ENCODE measurements around the gene P3R3URF.

Gene P3R3URF

DNA sequence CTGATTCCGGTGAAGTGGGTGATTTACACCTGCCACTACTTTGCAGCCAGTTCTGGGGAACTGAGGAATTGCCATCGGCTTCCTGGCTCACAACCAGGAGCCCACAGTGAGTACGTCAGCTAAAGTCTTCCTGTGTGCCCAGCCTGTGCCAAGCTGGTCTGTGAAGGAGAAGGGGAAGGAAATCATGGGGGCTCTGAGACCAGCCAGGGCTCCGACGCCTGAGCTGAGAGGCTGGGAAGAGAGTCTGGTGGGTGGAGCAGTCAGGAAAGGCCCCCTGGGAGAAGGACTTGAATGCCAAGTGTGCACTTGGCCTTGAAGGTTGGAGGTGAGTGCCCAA lies 28.1 kb upstream of the P3R3URF start:
- DNase-seq (ENCODE audit: low spot score), result no peak
- in situ Hi-C loops (cut with MboI; ENCODE audit: low pct_unique_long_range_greater_than_20kb, low sequenced_read_pairs, unreplicated experiment), result no loop called here
- TF ChIP-seq CTCF (IDR thresholded peaks at IDR 0.05; ENCODE audit: extremely low read depth, insufficient read depth, missing control alignments), result no peak

DNA sequence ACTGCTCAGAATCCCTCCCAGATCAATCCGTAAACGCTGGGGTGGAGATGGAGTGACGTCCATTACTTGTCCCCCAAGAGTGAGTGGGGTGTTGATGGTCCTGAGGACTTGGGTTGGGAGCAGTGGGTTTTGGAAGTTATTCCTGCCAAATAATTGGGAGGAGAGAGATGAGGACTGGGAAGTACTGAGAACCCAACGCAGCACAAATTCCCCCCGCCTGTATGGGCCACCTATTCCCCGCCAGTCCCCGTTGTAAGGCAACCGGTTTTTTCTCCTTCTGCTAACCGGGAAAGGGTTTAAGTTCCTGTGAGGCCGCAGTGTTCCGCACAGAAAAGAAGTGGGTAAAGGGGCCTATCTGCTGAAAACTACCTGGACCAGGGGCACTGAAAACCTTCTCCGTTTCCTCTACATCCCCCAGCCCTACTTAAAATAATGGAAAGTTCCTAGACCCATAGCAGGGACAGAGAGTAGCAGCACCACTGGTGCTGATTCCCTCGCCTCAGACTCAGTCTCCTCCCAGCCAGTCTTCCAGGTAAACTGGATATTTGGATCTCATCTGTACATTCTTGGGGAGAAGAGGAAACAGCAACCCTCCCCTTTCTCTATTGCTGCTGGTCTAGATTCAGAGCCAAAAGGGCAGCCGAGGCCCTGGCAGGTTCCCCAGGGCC lies 27.6 kb upstream of the P3R3URF start:
- DNase-seq (ENCODE audit: low spot score), result no peak
- in situ Hi-C loops (cut with MboI; ENCODE audit: low pct_unique_long_range_greater_than_20kb, low sequenced_read_pairs, unreplicated experiment), result no loop called here
- no peak for TF ChIP-seq CTCF (IDR thresholded peaks at IDR 0.05; ENCODE audit: extremely low read depth, insufficient read depth, missing control alignments)

GRCh38 chr1:46199233-46199749 lies 23.0 kb upstream of the P3R3URF start:
- no peak for TF ChIP-seq CTCF (IDR thresholded peaks at IDR 0.05; ENCODE audit: extremely low read depth, insufficient read depth, missing control alignments)
- in situ Hi-C loops (cut with MboI; ENCODE audit: low pct_unique_long_range_greater_than_20kb, low sequenced_read_pairs, unreplicated experiment), result no loop called here
- DNase-seq (ENCODE audit: low spot score), result no peak

DNA sequence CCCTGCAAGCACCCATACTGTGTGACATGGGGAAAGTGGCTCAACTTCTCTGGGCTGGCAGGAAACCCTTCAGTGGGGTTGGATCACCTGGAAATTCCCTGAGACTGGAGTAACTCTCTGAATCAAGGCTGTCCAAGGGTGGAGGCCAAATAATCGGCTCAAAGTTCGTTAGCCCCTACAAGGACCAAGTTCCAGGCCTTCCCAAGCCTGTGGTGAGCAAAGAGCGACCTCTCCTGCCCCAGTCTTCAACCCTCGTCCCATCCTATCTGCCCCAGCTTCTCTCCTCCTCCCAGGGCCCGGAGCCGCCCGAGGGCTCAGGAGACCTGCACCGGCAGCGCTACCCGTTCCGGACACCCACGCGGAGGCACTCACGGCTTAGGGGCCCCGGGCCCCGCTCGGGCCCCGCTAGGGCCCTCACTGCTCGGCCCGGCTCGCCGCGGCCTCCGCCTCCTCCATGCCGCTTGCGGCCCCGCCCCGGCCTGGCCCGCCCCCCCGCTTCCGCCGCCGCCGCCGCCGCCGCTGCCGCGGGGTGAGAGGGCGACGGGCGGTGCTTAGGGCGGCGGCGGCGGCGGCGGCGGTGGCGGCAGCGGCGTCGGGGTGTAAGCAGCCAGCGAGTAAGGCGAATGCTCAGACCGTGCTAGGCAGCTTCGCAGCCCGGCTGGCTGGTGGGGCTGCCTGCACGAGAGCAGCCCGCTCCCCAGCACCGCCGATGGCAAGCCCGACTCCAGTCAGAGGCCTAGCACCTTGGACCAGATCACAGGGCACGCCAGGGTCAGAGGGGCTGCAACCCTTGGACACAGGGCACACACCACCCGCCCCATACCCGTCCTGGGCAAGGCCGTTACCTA lies 21.9 kb upstream of the P3R3URF start, which contains the start of gene POMGNT1:
Gene POMGNT1 (minus strand): TSS at position 471 of the 848 bp plus-strand sequence. CDS start 613 bp downstream, outside the sequence.
- peak; percentile 97 for DNase-seq (ENCODE audit: low spot score)
- TF ChIP-seq CTCF (IDR thresholded peaks at IDR 0.05; ENCODE audit: extremely low read depth, insufficient read depth, missing control alignments), result no peak
- in situ Hi-C loops (cut with MboI; ENCODE audit: low pct_unique_long_range_greater_than_20kb, low sequenced_read_pairs, unreplicated experiment), result no loop called here

DNA sequence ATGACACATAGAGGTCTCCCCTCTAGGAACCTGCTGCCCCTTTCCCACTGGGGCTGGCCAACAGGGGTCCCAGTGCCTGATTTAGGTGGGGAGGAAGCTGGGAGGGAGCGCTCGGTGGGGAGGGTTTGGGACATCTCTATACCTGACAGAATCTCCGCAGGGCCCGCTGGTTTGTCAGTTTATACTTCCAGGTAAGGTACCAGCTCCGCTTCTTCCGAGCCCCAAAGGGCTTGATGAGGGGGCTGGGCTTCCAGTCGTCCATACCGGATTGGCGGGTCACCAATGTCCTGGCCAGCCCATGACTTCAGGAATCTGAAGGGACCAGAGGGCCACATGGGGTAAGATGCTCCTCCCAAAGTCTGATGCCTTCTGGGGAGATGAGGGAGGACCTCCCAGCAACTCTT lies 21.3 kb upstream of the P3R3URF start:
- no peak for TF ChIP-seq CTCF (IDR thresholded peaks at IDR 0.05; ENCODE audit: extremely low read depth, insufficient read depth, missing control alignments)
- DNase-seq (ENCODE audit: low spot score), result no peak
- in situ Hi-C loops (cut with MboI; ENCODE audit: low pct_unique_long_range_greater_than_20kb, low sequenced_read_pairs, unreplicated experiment), result no loop called here

DNA sequence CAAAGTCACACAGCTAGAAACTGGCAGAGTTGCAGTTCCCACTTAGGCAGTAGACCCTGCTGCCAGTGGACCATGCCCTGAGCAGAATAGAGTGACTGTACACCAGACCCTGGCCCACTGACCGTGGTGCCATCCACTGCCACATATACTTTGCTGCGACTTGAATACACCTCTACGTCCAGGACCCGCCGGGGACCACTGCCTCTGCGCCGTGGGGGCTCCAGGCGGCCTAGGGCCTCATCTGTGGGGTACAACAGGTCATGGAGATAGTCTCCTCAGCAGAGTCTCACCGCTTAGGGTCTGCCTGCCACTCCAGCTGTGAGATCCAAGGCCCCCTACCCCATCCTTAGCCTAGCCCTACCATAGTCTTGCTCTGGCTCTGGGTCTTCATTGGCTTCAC lies 20.3 kb upstream of the P3R3URF start:
- TF ChIP-seq CTCF (IDR thresholded peaks at IDR 0.05; ENCODE audit: extremely low read depth, insufficient read depth, missing control alignments), result no peak
- no peak for DNase-seq (ENCODE audit: low spot score)
- in situ Hi-C loops (cut with MboI; ENCODE audit: low pct_unique_long_range_greater_than_20kb, low sequenced_read_pairs, unreplicated experiment), result no loop called here

Measured in GM13977 (cell line).